Endothelial cell of umbilical vein (primary cell): ENCODE results near the gene TMEM176A. TPM values are rescaled to one million over a fixed set of nuclear protein-coding genes. Genes with fewer than 3 reads are reported as not detected.
A peak's percentile ranks its signal among the peaks of the same experiment; 100 is the strongest.
"Not testable (repeated sequence)": the region's sequence is repeated elsewhere in the genome, so short reads cannot be mapped to it uniquely, and the experiment has no call there.

Experiments
- BruUV-seq: library from RNA; stranded (reverse); fragments of 400-500 nt; replicated peaks from 2 replicates; lab custom pipeline; 2021; lab: Mats Ljungman, UMichigan
- CTCF ChIA-PET: fragments of 300-600, 350-600 bp; sonication (Branson Sonifier 250); formaldehyde crosslinking; loops from one replicate; lab custom pipeline; 2021; ENCODE audit warnings: antibody characterized with exemption, inconsistent platforms; lab: Charles Lee
- POLR2A ChIA-PET: fragments of 300-600, 350-600 bp; sonication (Branson Sonifier 250); formaldehyde crosslinking; loops from one replicate; lab custom pipeline; 2021; ENCODE audit warnings: antibody characterized with exemption, inconsistent platforms; lab: Charles Lee
- DNase-seq: peaks from one replicate; pipeline ENCODE4 v3.0.0-alpha.2; 2011; ENCODE audit warnings: low read depth, low spot score
- FAIRE-seq: peaks from 2 replicates; lab custom pipeline; 2011; peaks lifted over from hg19 to GRCh38; lab: Jason Lieb, UNC
- H2AFZ ChIP-seq: 2 replicates; pipeline ENCODE4 v1.6.0; 2012; ENCODE audit warnings: low read depth, low read length, control low read depth, inconsistent platforms
- H3K27ac ChIP-seq: 2 replicates; pipeline ENCODE4 v1.5.1; 2011; ENCODE audit warnings: low read depth, mild to moderate bottlenecking, control low read depth, low read length, moderate library complexity; ENCODE audit not compliant: insufficient read depth
- H3K27me3 ChIP-seq, 2 experiments: 2 replicates each; pipeline versions ENCODE4 v1.6.0 to v1.6.1; 2011; ENCODE audit warnings: low read length in 2 of 2, mixed read lengths in 1 of 2; ENCODE audit not compliant: control insufficient read depth in 2 of 2, insufficient read depth in 2 of 2
- H3K36me3 ChIP-seq, 2 experiments: 2 replicates in 1 of 2; 3 replicates in 1 of 2; pipeline ENCODE4 v1.5.1; 2011; ENCODE audit warnings: low read length in 2 of 2, mild to moderate bottlenecking in 1 of 2, moderate library complexity in 1 of 2; ENCODE audit not compliant: control insufficient read depth in 2 of 2, insufficient read depth in 2 of 2; ENCODE audit errors: extremely low read depth in 1 of 2
- H3K4me1 ChIP-seq: 3 replicates; pipeline ENCODE4 v1.5.1; 2011; ENCODE audit warnings: mild to moderate bottlenecking, low read length; ENCODE audit not compliant: control insufficient read depth, insufficient read depth; ENCODE audit errors: extremely low read depth
- H3K4me2 ChIP-seq: 2 replicates; pipeline ENCODE4 v1.6.1; 2011; ENCODE audit warnings: low read length, control low read depth, mixed read lengths; ENCODE audit not compliant: insufficient read depth
- H3K4me3 ChIP-seq, 3 experiments: fragments of 200-600 bp in 1 of 3; sonication (generic), shearing (Covaris generic) in 1 of 3; replicated peaks in 1 of 3; 2 replicates each; pipeline ENCODE4 v1.5.1; 2011 to 2016; ENCODE audit warnings: control low read depth in 3 of 3, low read length in 3 of 3, mild to moderate bottlenecking in 2 of 3, inconsistent platforms in 1 of 3, low read depth in 1 of 3, moderate library complexity in 1 of 3; ENCODE audit not compliant: insufficient read depth in 1 of 3
- H3K79me2 ChIP-seq: 2 replicates; pipeline ENCODE4 v1.6.0; 2012; ENCODE audit warnings: low read length, inconsistent platforms; ENCODE audit not compliant: control insufficient read depth, insufficient read depth
- H3K9ac ChIP-seq: replicated peaks from 2 replicates; pipeline ENCODE3; 2011; ENCODE audit warnings: low read length, control low read depth; ENCODE audit not compliant: insufficient read depth; ENCODE audit errors: extremely low read depth
- H3K9me1 ChIP-seq: replicated peaks from 3 replicates; pipeline ENCODE4 v1.6.0; 2011; ENCODE audit warnings: mild to moderate bottlenecking, low read length; ENCODE audit not compliant: control insufficient read depth, insufficient read depth; ENCODE audit errors: extremely low read depth
- H3K9me3 ChIP-seq: replicated peaks from 2 replicates; pipeline ENCODE4 v1.5.1; 2012; ENCODE audit warnings: low read length, inconsistent platforms; ENCODE audit not compliant: control insufficient read depth, insufficient read depth
- H4K20me1 ChIP-seq: replicated peaks from 2 replicates; pipeline ENCODE3; 2011; ENCODE audit warnings: mild to moderate bottlenecking, low read length; ENCODE audit not compliant: control insufficient read depth, insufficient read depth; ENCODE audit errors: extremely low read depth
- CTCF ChIP-seq, 2 donors: IDR thresholded peaks; 1 replicate in 1 of 2; 2 replicates in 1 of 2; pipeline ENCODE4 v1.5.1; 2011; ENCODE audit warnings: low read length in 2 of 2, mild to moderate bottlenecking in 2 of 2, moderate library complexity in 2 of 2, control low read depth in 1 of 2, inconsistent platforms in 1 of 2, low read depth in 1 of 2; ENCODE audit not compliant: insufficient read depth in 1 of 2; ENCODE audit errors: extremely low read depth in 1 of 2
- EZH2 ChIP-seq: IDR thresholded peaks from 2 replicates; pipeline ENCODE4 v1.6.1; 2012; ENCODE audit warnings: borderline replicate concordance, low read depth, mild to moderate bottlenecking, moderate library complexity, low read length, inconsistent platforms; ENCODE audit not compliant: severe bottlenecking
- FOS ChIP-seq: IDR thresholded peaks from 2 replicates; pipeline ENCODE4 v1.6.1; 2011; ENCODE audit warnings: mild to moderate bottlenecking, low read length, moderate library complexity, borderline replicate concordance; ENCODE audit not compliant: insufficient read depth
- GATA2 ChIP-seq: IDR thresholded peaks from 2 replicates; pipeline ENCODE4 v1.7.0; 2011; ENCODE audit warnings: low read depth, mild to moderate bottlenecking, moderate library complexity, mixed read lengths, low read length; ENCODE audit not compliant: insufficient read length, insufficient read depth
- JUN ChIP-seq: IDR thresholded peaks from 2 replicates; pipeline ENCODE4 v1.6.1; 2011; ENCODE audit warnings: borderline replicate concordance, low read depth; ENCODE audit not compliant: insufficient read length, insufficient read depth
- MAX ChIP-seq: IDR thresholded peaks from 2 replicates; pipeline ENCODE4 v1.6.1; 2011; ENCODE audit not compliant: insufficient read depth, insufficient read length
- MYC ChIP-seq: IDR thresholded peaks from one replicate; pipeline ENCODE4 v1.6.1; 2011; ENCODE audit warnings: mild to moderate bottlenecking, low read depth, low read length
- POLR2A ChIP-seq: IDR thresholded peaks from 2 replicates; pipeline ENCODE4 v1.6.1; 2012; ENCODE audit warnings: low read depth, mild to moderate bottlenecking, control low read depth, low read length
- POLR2AphosphoS5 ChIP-seq: IDR thresholded peaks from 2 replicates; pipeline ENCODE4 v1.6.1; 2012; ENCODE audit warnings: low read depth, mild to moderate bottlenecking, control low read depth, low read length, moderate library complexity; ENCODE audit not compliant: insufficient read depth
- dilution Hi-C: fragments of 300-500 bp; cut with MboI; formaldehyde crosslinking; loops from one replicate; pipeline ENCODE4 v1.15.0; 2019; ENCODE audit warnings: low sequenced_read_pairs; ENCODE audit not compliant: extremely low pct_ligation_motif_present
- intact Hi-C: fragments of 100-400 bp; cut with micrococcal nuclease; formaldehyde crosslinking; loops from one replicate; pipeline ENCODE4 v1.10.0; 2022
- polyA plus RNA-seq, 4 experiments: library from polyadenylated mRNA; depleted of rRNA in 3 of 4; stranded (reverse) in 3 of 4; unstranded in 1 of 4; fragments of >200 nt; gene quantifications; 2 replicates each; pipeline versions ENCODE4 v1.2.1 to v1.2.3, GENCODE V29; 2011 to 2012; ENCODE audit warnings: missing spikeins in 1 of 4
- total RNA-seq: library from RNA; stranded (reverse); gene quantifications from 2 replicates; pipeline ENCODE4 v1.2.3, GENCODE V29; 2021

TMEM176A gene
- total and polyA plus RNA-seq, 2 donors (not counting 3 experiments of a cell fraction or from before 2014, with no cell fraction given): not detected

GRCh38 chr7:150766334-150766709 is 34.2 kb upstream of the TMEM176A start:
- Histone ChIP-seq H3K27ac (no peak overlapping the region), H3K9me1 (no peaks in the 10 kb centered on the region), H4K20me1 (no peaks in the 10 kb centered on the region), H3K27me3 (no peaks in the 10 kb centered on the region), H3K4me3 (no peak overlapping the region), H3K4me2 (no peak overlapping the region), H3K4me1 (peaks cover 2% of the 10 kb centered on the region), H3K9ac (no peak overlapping the region), H2AFZ (no peak overlapping the region), H3K79me2 (no peaks in the 10 kb centered on the region), H3K36me3 (no peaks in the 10 kb centered on the region), H3K9me3 (no peaks in the 10 kb centered on the region)
- peak; percentile 28 for DNase-seq
- ChIA-PET POLR2A (no interaction called here), CTCF (no interaction called here)
- no TSS peak for BruUV-seq
- dilution Hi-C loops (no loop called here), intact Hi-C loops (no loop called here)
- no peak for TF ChIP-seq MAX
- no peak for TF ChIP-seq FOS
- TF ChIP-seq POLR2AphosphoS5: no peak
- no peak for FAIRE-seq

- no peaks in the 10 kb centered on the region for H4K20me1 ChIP-seq
- ChIA-PET POLR2A (no interaction called here), CTCF (interaction anchor here (0.8 to 3.7 kb wide), 2 partner anchors 9 to 321 kb away, joined by 5 to 30 read pairs; no protein-coding TSS in a partner anchor)
- no peaks in the 10 kb centered on the region for H3K36me3 ChIP-seq
- dilution Hi-C loops: no loop called here
- peaks cover 0 to 2% of the 10 kb centered on the region in 2 experiments for H3K27me3 ChIP-seq
- BruUV-seq: no TSS peak
- no peak overlapping the region for H3K4me3 ChIP-seq
- peaks cover 2% of the 10 kb centered on the region for H3K4me1 ChIP-seq
- no peaks in the 10 kb centered on the region for H3K9me3 ChIP-seq
- DNase-seq (no peak), FAIRE-seq (no peak)
- intact Hi-C loops: no loop called here
- no peak overlapping the region for H3K9ac ChIP-seq
- TF ChIP-seq POLR2A (no peak), MAX (no peak), GATA2 (no peak), MYC (no peak), EZH2 (no peak), FOS (no peak), CTCF (IDR thresholded peaks at IDR 0.05; ENCODE audit: extremely low read depth in 1 of 2, insufficient read depth in 1 of 2, low read depth in 1 of 2, low read length in 2 of 2) (no peak), JUN (no peak), POLR2AphosphoS5 (no peak)
- no peaks in the 10 kb centered on the region for H3K79me2 ChIP-seq
- no peak overlapping the region for H2AFZ ChIP-seq
- H3K9me1 ChIP-seq: no peaks in the 10 kb centered on the region
- H3K27ac ChIP-seq: no peak overlapping the region
- no peak overlapping the region for H3K4me2 ChIP-seq
These were observed 30.8 kb upstream of the TMEM176A start for GRCh38 chr7:150769768-150770167.

GRCh38 chr7:150774131-150774530 is 26.4 kb upstream of the TMEM176A start:
- CTCF ChIA-PET: interaction anchor here (1.3 kb wide), 1 partner anchor 325 kb away, joined by 3 read pairs; no protein-coding TSS in a partner anchor
- H2AFZ ChIP-seq, H3K36me3 ChIP-seq, dilution Hi-C loops, H3K4me1 ChIP-seq, H3K4me2 ChIP-seq, intact Hi-C loops, H3K4me3 ChIP-seq, DNase-seq, H3K9ac ChIP-seq, H3K79me2 ChIP-seq, BruUV-seq, H3K9me3 ChIP-seq, H3K27ac ChIP-seq, H3K9me1 ChIP-seq, POLR2A ChIA-PET, H4K20me1 ChIP-seq, FAIRE-seq: not testable (repeated sequence)
- peaks cover 9 to 10% of the 10 kb centered on the region in 2 experiments for H3K27me3 ChIP-seq
